Common myeloid progenitor, CD34-positive (primary cell): ENCODE data around the gene RAP1A.

Experiments used
- CTCF ChIA-PET: fragments of 350-600 bp; sonication (Branson Sonifier 250); formaldehyde crosslinking; loops from one replicate; lab custom pipeline; 2021; ENCODE audit warnings: antibody characterized with exemption; lab: Charles Lee
- POLR2A ChIA-PET: fragments of 350-600 bp; sonication (Branson Sonifier 250); formaldehyde crosslinking; loops from one replicate; lab custom pipeline; 2021; ENCODE audit warnings: antibody characterized with exemption; lab: Charles Lee
- DNase-seq, 3 donors: peaks; one replicate each; pipeline versions ENCODE4 v3.0.0 to v3.0.0-alpha.2; 2013
- H3K27ac ChIP-seq, 2 experiments: 1 replicate in 1 of 2; 2 replicates in 1 of 2; pipeline ENCODE4 v1.7.0; 2013; ENCODE audit warnings: inconsistent platforms in 2 of 2, low read length in 2 of 2, mild to moderate bottlenecking in 2 of 2, low read depth in 1 of 2, moderate library complexity in 1 of 2; ENCODE audit not compliant: severe bottlenecking in 2 of 2, insufficient read depth in 1 of 2, poor library complexity in 1 of 2
- H3K27me3 ChIP-seq, 5 experiments: replicated peaks in 2 of 5; 1 replicate in 3 of 5; 2 replicates in 2 of 5; pipeline versions ENCODE4 v1.6.1 to v1.7.0; 2013; ENCODE audit warnings: low read length in 4 of 5, mild to moderate bottlenecking in 2 of 5, moderate library complexity in 2 of 5, inconsistent platforms in 1 of 5; ENCODE audit not compliant: insufficient read depth in 5 of 5, control insufficient read depth in 4 of 5
- H3K36me3 ChIP-seq, 4 experiments: 1 replicate in 2 of 4; 2 replicates in 2 of 4; pipeline versions ENCODE4 v1.6.1 to v1.7.0; 2013; ENCODE audit warnings: low read length in 3 of 4, control low read depth in 1 of 4, mild to moderate bottlenecking in 1 of 4; ENCODE audit not compliant: control insufficient read depth in 4 of 4, insufficient read depth in 4 of 4
- H3K4me1 ChIP-seq, 4 experiments: 1 replicate in 3 of 4; 2 replicates in 1 of 4; pipeline versions ENCODE4 v1.6.1 to v1.7.1; 2013; ENCODE audit warnings: low read length in 3 of 4, mild to moderate bottlenecking in 3 of 4, control low read depth in 1 of 4, inconsistent platforms in 1 of 4, moderate library complexity in 1 of 4; ENCODE audit not compliant: control insufficient read depth in 4 of 4, insufficient read depth in 4 of 4; ENCODE audit errors: control extremely low read depth in 1 of 4
- H3K4me3 ChIP-seq, 7 experiments: 1 replicate in 4 of 7; 2 replicates in 3 of 7; pipeline versions ENCODE4 v1.5.1 to v1.7.0; 2013; ENCODE audit warnings: mild to moderate bottlenecking in 7 of 7, low read length in 6 of 7, moderate library complexity in 6 of 7, inconsistent platforms in 2 of 7, low read depth in 2 of 7, control low read depth in 1 of 7; ENCODE audit not compliant: insufficient read depth in 4 of 7, control insufficient read depth in 1 of 7; ENCODE audit errors: extremely low read depth in 1 of 7
- H3K9me3 ChIP-seq, 5 experiments: 1 replicate in 4 of 5; 2 replicates in 1 of 5; pipeline versions ENCODE4 v1.6.1 to v1.7.1; 2013; ENCODE audit warnings: low read length in 4 of 5, mild to moderate bottlenecking in 2 of 5, inconsistent platforms in 1 of 5, low read depth in 1 of 5, moderate library complexity in 1 of 5; ENCODE audit not compliant: control insufficient read depth in 4 of 5, insufficient read depth in 2 of 5; ENCODE audit errors: control extremely low read depth in 1 of 5
- WGBS: methylation state at CpG from one replicate; pipeline ENCODE4 v1.1.5; 2013; ENCODE audit not compliant: insufficient coverage; 5-methylcytosine and 5-hydroxymethylcytosine counted together

RAP1A gene

DNA sequence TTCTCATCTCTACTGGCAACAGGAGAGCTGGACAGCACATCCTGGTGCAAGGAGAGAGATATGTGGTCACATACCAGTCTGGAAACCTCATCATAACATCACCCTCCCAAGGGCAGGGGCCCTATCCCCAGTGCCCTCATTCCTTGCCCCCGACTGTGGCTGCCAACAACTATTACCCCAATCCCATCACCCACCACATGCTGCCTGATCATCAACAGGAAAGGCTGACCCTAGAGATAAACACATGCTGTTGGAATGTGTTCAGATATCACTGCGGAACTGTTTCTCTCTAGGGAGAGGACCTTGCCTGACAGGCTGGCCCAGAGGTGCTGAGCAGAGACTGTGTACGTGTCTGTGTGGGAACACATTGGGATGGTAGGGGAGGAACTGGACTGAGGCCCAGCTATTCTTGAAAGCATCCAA lies 124.1 kb downstream of the RAP1A start:
- Histone ChIP-seq H3K36me3 (no peaks in the 10 kb centered on the region), H3K27me3 (peaks cover 0 to 27% (median 13%) of the 10 kb centered on the region in 5 experiments), H3K27ac (peak overlapping the region in 1 of 2 experiments; percentile 56), H3K4me1 (peaks cover 0 to 45% (median 23%) of the 10 kb centered on the region in 4 experiments), H3K9me3 (no peaks in the 10 kb centered on the region), H3K4me3 (peak overlapping the region in 1 of 7 experiments; percentile 11)
- peak; percentile 74 to 89 (median 82) for DNase-seq
- CTCF ChIA-PET: interaction anchor here (1.0 to 6.5 kb wide), 5 partner anchors 8 to 228 kb away, joined by 3 to 58 read pairs (median 4); partner anchors contain the start of gene DDX20
- 19% methylated on average over 2 of the region's 3 CpGs for WGBS
- POLR2A ChIA-PET: interaction anchor here (0.8 to 1.2 kb wide), 2 partner anchors 8 to 29 kb away, joined by 3 to 7 read pairs; no protein-coding TSS in a partner anchor

DNA sequence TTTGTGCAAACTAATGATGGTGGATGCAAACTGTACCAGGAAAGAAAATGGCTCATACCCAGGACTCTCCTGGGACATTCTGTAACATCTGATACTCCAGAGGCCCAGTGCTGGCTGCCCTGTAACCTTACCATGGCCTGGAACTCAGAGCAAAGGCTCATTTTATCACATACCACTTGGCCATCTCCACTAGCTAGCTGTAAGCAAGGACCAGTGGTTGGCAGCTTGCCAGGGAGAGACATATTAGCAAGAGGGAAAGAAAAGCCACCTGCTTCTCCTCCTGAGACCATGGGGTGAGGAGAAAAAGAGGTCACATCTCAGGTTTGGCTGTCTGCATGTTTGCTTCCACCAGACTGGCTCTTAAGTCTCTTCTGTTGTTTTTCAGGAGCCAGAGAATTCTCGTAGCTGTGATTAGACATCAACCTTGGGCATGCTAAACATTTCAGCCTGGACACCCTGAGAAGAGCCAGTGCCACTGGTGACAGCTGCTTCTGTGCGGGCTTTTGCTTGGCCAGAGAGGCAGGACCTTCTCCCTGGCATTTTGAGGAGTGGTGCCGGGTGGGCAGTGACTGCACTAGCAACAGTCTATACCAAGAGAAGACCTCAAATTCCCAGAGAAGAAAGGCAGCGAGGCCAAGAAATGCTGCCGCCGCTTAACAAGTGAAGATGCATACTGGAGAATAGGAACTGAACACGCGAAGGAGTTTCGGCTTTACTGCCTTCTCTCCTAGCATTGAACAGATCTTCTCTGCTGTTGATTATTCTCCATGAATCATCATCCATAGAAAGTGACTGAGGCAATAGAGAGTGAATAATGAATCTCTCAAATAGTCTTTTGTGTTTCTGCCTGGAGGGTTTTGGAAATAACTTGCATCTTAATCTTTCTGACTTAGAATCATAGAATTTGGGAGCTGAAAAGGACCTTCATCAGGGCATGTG lies 126.4 kb downstream of the RAP1A start:
- Histone ChIP-seq H3K4me1 (peaks cover 0 to 25% (median 4%) of the 10 kb centered on the region in 4 experiments), H3K4me3 (no peak overlapping the region), H3K9me3 (no peaks in the 10 kb centered on the region), H3K27ac (no peak overlapping the region), H3K27me3 (peaks cover 0 to 14% (median 10%) of the 10 kb centered on the region in 5 experiments), H3K36me3 (no peaks in the 10 kb centered on the region)
- DNase-seq: no peak
- WGBS: 92% methylated on average over 5 of the region's 9 CpGs
- CTCF ChIA-PET: interaction anchor here (0.6 to 6.5 kb wide), 10 partner anchors 10 to 400 kb away, joined by 3 to 58 read pairs (median 4); no protein-coding TSS in a partner anchor
- POLR2A ChIA-PET: no interaction called here

DNA sequence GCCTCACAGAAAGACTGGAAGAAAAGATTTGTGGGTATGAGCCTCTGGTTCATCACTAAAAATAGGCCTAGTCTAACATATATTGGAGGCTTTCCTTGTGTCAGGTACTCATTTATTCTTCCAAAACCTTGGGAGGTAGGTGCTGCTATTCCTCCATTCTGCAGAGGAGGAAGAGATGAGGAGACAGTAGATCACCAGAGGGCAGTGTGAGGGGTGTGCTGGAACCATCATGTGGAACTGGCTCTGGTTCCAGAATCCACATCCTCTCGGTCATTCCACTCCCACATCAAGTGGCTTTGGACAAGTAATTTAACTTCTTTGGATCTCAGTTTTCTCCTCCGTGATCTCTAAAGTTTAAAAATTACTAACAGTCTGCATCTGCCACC lies 127.0 kb downstream of the RAP1A start:
- no peak for DNase-seq
- no peaks in the 10 kb centered on the region for H3K36me3 ChIP-seq
- ChIA-PET POLR2A (interaction anchor here (0.6 kb wide), 1 partner anchor 230 kb away, joined by 3 read pairs; no protein-coding TSS in a partner anchor), CTCF (interaction anchor here (0.5 to 6.5 kb wide), 12 partner anchors 8 to 271 kb away, joined by 3 to 58 read pairs (median 4); no protein-coding TSS in a partner anchor)
- 95% methylated on average over 2 of the region's 2 CpGs for WGBS
- H3K4me3 ChIP-seq: no peak overlapping the region
- no peaks in the 10 kb centered on the region for H3K9me3 ChIP-seq
- H3K27ac ChIP-seq: no peak overlapping the region
- H3K4me1 ChIP-seq: peaks cover 0 to 21% (median 6%) of the 10 kb centered on the region in 4 experiments
- H3K27me3 ChIP-seq: peaks cover 0 to 8% (median 3%) of the 10 kb centered on the region in 5 experiments

DNA sequence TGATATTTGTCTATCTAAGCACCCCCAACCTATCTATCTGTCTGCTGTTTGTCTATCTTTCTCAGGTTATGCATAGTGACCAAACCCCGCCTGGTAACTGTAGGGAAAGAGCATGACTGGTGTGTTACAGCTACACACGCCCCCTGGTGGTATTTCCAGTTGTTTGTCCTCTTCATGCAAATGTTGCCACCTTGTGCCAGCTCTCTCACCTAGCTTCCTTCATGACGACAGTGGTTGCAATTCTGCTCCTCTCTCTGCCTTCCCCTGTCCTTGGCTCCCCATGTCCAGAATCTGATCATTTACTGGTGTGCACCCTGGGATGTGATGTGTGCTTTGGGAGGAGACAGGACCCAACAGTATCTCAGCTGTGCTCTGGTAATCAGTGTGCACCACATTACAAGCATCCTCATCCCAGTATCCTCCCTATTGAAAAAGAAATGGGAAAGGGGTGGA lies 127.7 kb downstream of the RAP1A start:
- Histone ChIP-seq H3K27ac (no peak overlapping the region), H3K36me3 (no peaks in the 10 kb centered on the region), H3K4me3 (no peak overlapping the region), H3K4me1 (peaks cover 0 to 19% (median 8%) of the 10 kb centered on the region in 4 experiments), H3K9me3 (no peaks in the 10 kb centered on the region), H3K27me3 (peaks cover 0 to 6% (median 1%) of the 10 kb centered on the region in 5 experiments)
- ChIA-PET POLR2A (interaction anchor here (0.6 kb wide), 1 partner anchor 231 kb away, joined by 3 read pairs; no protein-coding TSS in a partner anchor), CTCF (interaction anchor here (0.5 to 6.5 kb wide), 12 partner anchors 9 to 271 kb away, joined by 3 to 58 read pairs (median 4); no protein-coding TSS in a partner anchor)
- DNase-seq: peak; percentile 74 to 85 (median 81)
- 80% methylated on average over 3 of the region's 3 CpGs for WGBS

DNA sequence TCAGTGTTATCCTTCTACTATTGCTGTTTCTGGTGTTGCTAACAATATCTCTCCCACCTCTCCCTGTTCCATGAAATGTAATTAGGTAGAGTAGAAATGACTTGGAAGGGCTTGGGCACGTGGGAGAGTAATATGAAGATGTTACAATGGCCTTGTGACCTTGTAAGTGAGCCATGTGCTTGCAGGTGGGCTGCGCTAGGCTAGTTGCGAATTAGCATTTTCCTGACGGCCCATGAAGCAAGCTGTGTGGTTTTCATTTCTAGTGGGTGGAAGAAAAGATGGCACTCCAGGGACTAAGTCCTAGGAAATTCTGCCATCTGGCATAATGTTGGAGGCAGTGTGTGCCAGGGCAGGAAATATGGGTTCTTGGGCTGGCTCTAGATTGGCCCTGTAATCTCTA lies 128.4 kb downstream of the RAP1A start:
- H3K4me1 ChIP-seq: peaks cover 0 to 14% (median 9%) of the 10 kb centered on the region in 4 experiments
- ChIA-PET CTCF (interaction anchor here (1.0 to 6.5 kb wide), 6 partner anchors 12 to 36 kb away, joined by 4 to 58 read pairs (median 12); no protein-coding TSS in a partner anchor), POLR2A (no interaction called here)
- H3K27ac ChIP-seq: no peak overlapping the region
- H3K9me3 ChIP-seq: no peaks in the 10 kb centered on the region
- WGBS: 100% methylated on average over 2 of the region's 4 CpGs
- H3K36me3 ChIP-seq: no peaks in the 10 kb centered on the region
- DNase-seq: no peak
- H3K27me3 ChIP-seq: peaks cover 0 to 4% (median 0%) of the 10 kb centered on the region in 5 experiments
- no peak overlapping the region for H3K4me3 ChIP-seq

DNA sequence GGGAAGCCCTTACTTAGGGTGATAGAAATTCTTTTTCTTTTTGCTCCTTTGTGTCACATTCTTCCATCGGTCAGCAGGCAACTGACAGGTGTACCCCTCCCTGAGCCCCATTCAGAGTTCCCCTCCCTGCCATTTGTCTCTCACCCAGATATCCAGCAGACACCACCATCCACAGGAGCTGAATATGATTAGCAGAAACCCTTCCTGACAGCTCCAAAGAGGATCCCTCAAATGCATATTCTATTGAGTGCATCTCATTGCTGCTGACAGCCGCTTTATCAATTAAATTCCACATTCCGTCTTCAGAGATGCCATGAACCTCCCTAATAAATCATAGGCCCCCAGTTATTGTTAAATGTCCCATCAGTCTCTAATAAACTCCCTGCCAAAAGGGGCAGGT lies 130.0 kb downstream of the RAP1A start:
- Histone ChIP-seq H3K36me3 (no peaks in the 10 kb centered on the region), H3K9me3 (no peaks in the 10 kb centered on the region), H3K27me3 (peaks cover 0 to 2% (median 0%) of the 10 kb centered on the region in 5 experiments), H3K27ac (no peak overlapping the region), H3K4me1 (peaks cover 0 to 15% (median 3%) of the 10 kb centered on the region in 4 experiments), H3K4me3 (no peak overlapping the region)
- no peak for DNase-seq
- 88% methylated on average over 3 of the region's 3 CpGs for WGBS
- POLR2A ChIA-PET: no interaction called here
- CTCF ChIA-PET: interaction anchor here (0.7 to 4.4 kb wide), 9 partner anchors 9 to 340 kb away, joined by 3 to 46 read pairs (median 6); partner anchors contain the start of gene INKA2
